ENCODE measurements around the gene KDM5A.
"Not testable (repeated sequence)": the region's sequence is repeated elsewhere in the genome, so short reads cannot be mapped to it uniquely, and the experiment has no call there.

Gene KDM5A

GRCh38 chr12:334125-334524 is 55.0 kb downstream of the KDM5A start:
- in situ Hi-C loops (cut with HindIII; ENCODE audit: low sequenced_read_pairs), result no loop called here

- in situ Hi-C loops (cut with HindIII; ENCODE audit: low sequenced_read_pairs), result no loop called here
Observed at GRCh38 chr12:332581-333205, 56.4 kb downstream of the KDM5A start.

DNA sequence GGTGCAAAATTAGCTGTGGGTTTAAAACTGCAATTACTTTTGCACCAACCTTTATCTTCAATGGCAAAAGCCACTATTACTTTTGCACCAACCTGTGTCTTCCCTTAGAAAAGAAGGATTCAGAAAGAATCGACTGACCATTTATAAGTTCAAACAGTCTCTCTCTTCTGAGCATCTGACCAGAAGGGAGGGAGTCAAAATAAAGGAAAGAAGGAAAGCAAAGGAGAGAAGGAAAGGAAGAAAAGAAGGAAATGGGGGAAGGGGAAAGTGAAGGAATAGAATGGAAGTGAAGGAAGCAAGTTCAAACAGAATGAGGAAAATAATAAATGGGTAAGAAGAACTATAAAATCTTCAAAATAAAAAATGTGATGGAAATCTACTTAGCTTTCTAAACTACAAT is 57.8 kb downstream of the KDM5A start:
- in situ Hi-C loops (cut with HindIII; ENCODE audit: low sequenced_read_pairs), result no loop called here

GRCh38 chr12:325906-326305 is 63.2 kb downstream of the KDM5A start:
- in situ Hi-C loops (cut with HindIII; ENCODE audit: low sequenced_read_pairs), result no loop called here

- in situ Hi-C loops (cut with HindIII; ENCODE audit: low sequenced_read_pairs), result no loop called here
Observed at GRCh38 chr12:323507-323906, 65.6 kb downstream of the KDM5A start.

DNA sequence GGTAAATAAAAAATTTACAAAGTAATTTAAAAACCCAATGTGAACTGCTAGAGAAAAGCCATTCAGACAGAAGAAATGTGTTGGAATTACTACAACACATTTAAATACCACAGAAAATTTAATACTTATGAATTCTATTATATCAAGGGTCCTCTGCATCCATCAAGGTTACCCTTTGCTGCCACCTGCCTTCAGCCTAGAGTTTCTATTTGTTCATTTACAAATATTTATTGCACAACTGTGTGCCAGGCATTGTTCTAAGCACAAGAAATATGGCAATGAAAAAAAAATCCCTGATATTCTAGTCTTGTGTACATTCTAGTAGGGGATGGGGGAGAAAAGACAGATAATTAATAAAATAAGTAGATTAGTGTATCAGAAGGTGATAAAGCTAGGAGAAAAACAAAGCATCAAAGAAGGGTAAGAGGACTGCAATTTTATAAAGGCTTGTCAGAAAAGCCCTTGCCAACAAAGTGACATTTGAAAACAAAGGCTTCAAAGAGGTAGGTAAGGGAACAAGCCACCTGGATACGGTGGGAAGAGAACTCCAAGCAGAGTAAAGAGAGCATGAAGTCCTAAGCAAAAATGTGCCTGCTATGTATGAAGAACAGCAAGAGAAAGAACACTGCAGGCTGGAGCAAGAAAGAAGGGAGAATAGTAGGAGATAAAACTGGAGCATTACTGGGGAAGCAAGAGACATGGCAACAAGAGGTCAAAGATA is 67.4 kb downstream of the KDM5A start:
- in situ Hi-C loops (cut with HindIII; ENCODE audit: low sequenced_read_pairs), result no loop called here

DNA sequence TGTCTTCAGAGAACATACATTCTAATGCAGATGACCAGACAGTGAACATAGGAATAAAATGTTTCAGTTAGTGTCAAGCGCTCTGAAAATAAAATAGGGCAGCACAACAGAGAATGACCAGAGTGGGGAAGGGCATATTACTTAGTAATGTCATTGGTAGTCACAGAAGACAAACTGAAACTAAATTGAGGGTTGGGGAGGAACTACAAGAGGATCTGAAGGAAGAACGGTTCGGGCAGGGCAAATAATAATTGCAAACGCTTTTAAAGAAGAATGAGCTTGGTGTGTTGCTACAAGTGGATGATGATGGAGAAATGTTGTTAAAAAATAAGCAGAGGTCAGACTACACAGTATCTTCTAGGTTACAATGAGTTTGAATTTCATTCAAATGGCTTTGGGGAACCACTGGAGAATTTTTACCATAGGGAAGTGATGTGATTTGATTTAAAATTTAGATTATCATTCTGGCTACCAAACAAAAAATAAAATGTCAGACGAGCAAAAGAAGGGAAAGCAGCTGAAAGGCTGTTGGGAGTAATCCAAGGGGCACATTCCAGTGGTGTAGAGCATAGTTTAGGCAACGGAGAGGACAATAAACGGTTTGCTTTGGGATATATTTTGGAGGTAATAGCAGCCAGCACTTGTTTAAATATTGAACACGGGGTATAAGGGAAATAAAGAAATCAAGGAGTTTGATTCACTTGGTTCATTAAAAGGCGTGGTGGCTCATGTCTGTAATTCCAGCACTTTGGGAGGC is 70.2 kb downstream of the KDM5A start:
- in situ Hi-C loops (cut with HindIII; ENCODE audit: low sequenced_read_pairs), result no loop called here

DNA sequence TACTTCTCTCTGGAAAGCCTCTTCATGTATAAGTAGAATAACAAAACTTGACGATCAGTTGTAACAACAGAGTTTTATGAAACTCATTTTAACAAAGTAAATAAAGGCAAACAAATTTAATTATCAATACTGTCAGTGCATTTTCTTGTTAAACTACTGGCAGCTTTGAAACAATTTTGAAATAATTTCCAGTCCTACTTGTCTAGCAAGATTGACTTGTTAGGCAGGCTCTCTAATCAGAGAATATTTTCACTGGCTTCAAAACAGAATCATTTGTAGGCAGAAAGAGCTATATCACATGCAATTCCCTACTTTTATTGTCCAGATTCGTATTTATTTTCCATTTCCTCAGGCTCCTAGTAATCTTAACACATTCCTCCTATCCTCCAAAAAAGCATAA is 80.6 kb downstream of the KDM5A start:
- in situ Hi-C loops (cut with HindIII; ENCODE audit: low sequenced_read_pairs), result no loop called here

DNA sequence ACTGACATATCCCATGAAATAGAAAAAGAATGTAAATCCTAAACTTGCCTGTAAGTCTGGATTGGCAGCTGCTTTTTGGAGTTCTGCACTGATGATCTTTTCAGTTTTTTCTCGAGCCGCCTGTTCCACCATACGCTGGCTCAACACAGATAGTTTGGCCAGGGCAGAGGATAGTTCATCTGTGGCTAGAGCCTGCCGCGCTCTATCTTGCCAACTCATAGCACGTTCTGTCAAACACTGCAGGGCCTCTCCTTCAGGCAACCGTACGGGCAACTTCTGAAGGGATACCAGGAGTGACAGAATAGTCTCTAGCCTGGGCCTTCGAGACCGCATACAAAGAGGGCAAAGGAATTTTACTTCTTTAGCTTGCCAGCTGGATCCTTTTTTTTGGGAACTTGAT is 81.7 kb downstream of the KDM5A start:
- in situ Hi-C loops (cut with HindIII; ENCODE audit: low sequenced_read_pairs), result no loop called here

DNA sequence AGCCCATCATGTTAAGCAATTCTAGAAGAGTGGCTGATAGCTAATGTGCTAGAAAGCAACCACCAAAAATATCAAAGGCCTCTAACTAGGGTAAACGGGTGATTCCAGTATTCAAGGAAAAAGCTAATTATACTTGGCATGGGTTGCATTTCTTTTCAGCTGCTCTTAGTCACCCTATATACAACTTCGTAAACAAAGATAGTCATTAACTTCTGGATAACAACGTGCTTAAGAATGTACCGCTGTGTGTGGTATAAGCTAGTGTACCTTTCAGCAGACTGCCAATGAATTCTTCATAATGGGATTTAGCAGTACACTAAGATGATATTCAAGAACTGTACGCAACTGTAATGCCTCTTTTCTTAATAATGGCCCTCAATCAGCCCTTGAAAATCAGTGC is 84.3 kb downstream of the KDM5A start:
- in situ Hi-C loops (cut with HindIII; ENCODE audit: low sequenced_read_pairs), result no loop called here

DNA sequence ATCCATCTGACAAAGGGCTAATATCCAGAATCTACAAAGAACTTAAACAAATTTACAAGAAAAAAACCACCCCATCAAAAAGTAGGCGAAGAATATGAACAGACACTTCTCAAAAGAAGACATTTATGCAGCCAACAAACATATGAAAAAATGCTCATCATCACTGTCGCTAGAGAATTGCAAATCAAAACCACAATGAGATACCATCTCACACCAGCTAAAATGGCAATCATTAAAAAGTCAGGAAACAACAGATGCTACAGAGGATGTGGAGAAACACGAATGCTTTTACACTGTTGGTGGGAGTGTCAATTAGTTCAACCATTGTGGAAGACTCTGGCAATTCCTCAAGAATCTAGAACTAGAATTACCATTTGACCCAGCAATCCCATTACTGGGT is 86.4 kb downstream of the KDM5A start:
- in situ Hi-C loops (cut with HindIII; ENCODE audit: low sequenced_read_pairs), result not testable (repeated sequence)

GRCh38 chr12:300166-300565 is 89.0 kb downstream of the KDM5A start:
- in situ Hi-C loops (cut with HindIII; ENCODE audit: low sequenced_read_pairs), result not testable (repeated sequence)

DNA sequence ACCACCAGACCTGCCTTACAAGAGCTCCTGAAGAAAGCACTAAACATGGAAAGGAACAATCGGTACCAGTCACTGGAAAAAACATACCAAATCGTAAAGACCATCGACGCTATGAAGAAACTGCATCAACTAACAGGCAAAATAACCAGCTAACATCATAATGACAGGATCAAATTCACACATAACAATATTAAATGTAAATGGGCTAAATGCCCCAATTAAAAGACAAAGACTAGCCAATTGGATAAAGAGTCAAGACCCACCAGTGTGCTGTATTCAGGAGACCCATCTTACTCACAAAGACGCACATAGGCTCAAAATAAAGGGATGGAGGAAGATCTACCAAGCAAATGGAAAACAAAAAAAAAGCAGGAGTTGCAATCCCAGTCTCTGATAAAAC is 89.6 kb downstream of the KDM5A start:
- in situ Hi-C loops (cut with HindIII; ENCODE audit: low sequenced_read_pairs), result not testable (repeated sequence)

GRCh38 chr12:298059-298458 is 91.1 kb downstream of the KDM5A start:
- in situ Hi-C loops (cut with HindIII; ENCODE audit: low sequenced_read_pairs), result not testable (repeated sequence)

DNA sequence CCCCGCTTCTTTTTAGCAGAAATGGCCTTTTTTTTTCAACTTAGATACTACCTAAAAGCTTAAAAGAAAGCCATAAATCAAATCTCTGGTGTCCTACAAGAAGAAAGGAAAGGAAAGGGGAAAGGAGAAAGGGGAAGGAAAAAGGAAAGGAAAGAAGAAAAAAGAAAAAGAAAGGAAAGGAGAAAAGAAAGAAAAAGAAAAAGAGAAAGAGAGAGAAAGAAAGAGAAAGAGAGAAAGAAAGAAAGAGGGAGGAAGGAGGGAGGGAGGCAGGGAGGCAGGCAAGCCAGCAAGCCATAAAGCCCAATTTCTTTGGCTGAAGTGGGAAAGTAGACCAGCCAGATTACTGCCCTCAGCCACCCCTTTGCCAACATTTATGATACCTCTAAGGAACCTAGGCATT is 94.0 kb downstream of the KDM5A start:
- in situ Hi-C loops (cut with HindIII; ENCODE audit: low sequenced_read_pairs), result no loop called here

GRCh38 chr12:293199-293598 is 95.9 kb downstream of the KDM5A start:
- in situ Hi-C loops (cut with HindIII; ENCODE audit: low sequenced_read_pairs), result no loop called here

- in situ Hi-C loops (cut with HindIII; ENCODE audit: low sequenced_read_pairs), result no loop called here
Observed at GRCh38 chr12:292186-292585, 96.9 kb downstream of the KDM5A start.

DNA sequence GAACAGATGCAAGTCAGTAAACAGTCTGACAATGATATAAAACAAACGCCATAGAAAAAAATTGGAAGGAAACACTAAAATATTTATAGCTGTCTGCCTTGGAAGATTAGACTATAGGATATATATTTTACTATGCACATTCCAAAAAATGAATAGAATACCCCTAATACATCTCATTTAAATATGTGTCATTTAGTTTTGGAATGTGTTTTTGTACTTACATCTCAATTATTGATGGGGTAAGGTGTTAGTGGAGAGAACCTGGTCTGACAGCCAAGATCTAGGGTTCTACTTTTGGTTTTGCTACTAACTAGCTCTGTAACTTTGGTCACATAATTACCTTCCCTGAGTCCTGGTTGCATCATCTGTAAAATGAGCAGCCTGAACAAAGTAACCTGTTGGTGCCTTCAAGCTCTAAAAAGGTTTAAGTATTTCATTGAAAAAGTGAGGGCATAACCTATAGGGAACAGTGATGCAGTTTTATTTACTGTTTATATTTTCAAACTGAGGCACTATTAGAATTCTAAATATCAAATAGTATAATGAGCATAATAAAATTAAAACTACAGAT is 97.9 kb downstream of the KDM5A start:
- in situ Hi-C loops (cut with HindIII; ENCODE audit: low sequenced_read_pairs), result no loop called here

DNA sequence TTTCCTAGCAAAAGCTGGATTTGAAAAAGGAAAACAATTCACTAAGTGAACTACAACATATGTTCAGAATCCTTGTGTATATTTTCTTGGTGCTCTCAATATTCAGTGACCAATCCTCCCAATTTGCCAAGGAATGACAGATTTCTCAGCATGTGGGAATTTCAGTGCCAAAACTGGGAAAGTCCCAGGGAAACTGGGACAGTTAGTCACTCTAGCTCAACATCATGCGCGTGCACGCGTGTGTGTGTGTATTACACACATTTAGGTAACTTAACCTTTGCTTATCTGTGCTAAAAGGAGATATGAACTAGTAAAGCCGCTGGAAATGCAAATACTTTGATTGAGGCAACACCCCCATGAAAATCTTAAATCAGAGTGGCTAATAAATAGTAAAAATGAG is 100.4 kb downstream of the KDM5A start:
- in situ Hi-C loops (cut with HindIII; ENCODE audit: low sequenced_read_pairs), result no loop called here

GRCh38 chr12:286531-287300 is 102.4 kb downstream of the KDM5A start:
- in situ Hi-C loops (cut with HindIII; ENCODE audit: low sequenced_read_pairs), result no loop called here

DNA sequence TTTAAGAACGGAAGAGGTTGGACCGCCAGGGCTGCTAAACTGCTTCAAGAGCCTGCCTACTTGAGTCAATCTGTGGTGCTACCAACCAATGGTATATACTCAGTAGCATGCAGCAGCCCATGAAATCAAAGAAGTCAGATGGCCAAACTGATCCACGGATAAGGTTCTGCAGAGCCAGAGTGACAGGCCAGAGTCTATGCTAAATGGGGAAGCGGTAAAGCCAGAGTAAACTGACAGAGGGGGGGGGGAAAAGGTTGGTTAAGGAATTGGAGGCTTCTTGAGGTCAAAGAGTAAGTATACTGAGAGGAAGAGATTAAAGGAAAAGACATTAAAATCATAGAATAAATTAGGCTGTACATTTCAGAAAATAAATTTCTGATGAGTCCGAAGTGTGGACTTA is 111.1 kb downstream of the KDM5A start:
- in situ Hi-C loops (cut with HindIII; ENCODE audit: low sequenced_read_pairs), result no loop called here
